Tibial nerve (tissue), 4 donors: ENCODE measurements around the gene PHC3. TPM values are rescaled to one million over a fixed set of nuclear protein-coding genes. Genes with fewer than 3 reads are reported as not detected.
"Not testable (repeated sequence)": the region's sequence is repeated elsewhere in the genome, so short reads cannot be mapped to it uniquely, and the experiment has no call there.

Experiments
- DNase-seq, 2 donors: peaks; one replicate each; pipeline ENCODE4 v3.0.0-alpha.2; 2019; ENCODE audit warnings: low spot score in 2 of 2
- H3K27ac ChIP-seq, 4 donors: fragments of 200-600 bp; sonication (generic) in 3 of 4; one replicate each; pipeline ENCODE4 v1.5.1; 2017 to 2019; ENCODE audit warnings: mild to moderate bottlenecking in 1 of 4
- H3K27me3 ChIP-seq, 2 donors: fragments of 200-600 bp; sonication (generic) in 1 of 2; one replicate each; pipeline versions ENCODE4 v1.5.1 to v1.6.0; 2017 to 2019
- H3K36me3 ChIP-seq, 3 donors: fragments of 200-600 bp; sonication (generic); one replicate each; pipeline ENCODE4 v1.5.1; 2018 to 2019
- H3K4me1 ChIP-seq, 4 donors: fragments of 200-600 bp; sonication (generic) in 3 of 4; one replicate each; pipeline ENCODE4 v1.5.1; 2017 to 2019
- H3K4me3 ChIP-seq, 4 donors: fragments of 200-600 bp; sonication (generic) in 3 of 4; one replicate each; pipeline ENCODE4 v1.5.1; 2017 to 2019; ENCODE audit warnings: mild to moderate bottlenecking in 1 of 4, moderate library complexity in 1 of 4
- H3K9me3 ChIP-seq, 4 donors: fragments of 200-600 bp; sonication (generic) in 3 of 4; one replicate each; pipeline ENCODE4 v1.5.1; 2017 to 2019
- EP300 ChIP-seq, 2 donors: sonication (generic); formaldehyde crosslinking; IDR thresholded peaks; one replicate each; pipeline ENCODE4 v1.6.1; 2017; ENCODE audit warnings: antibody characterized with exemption in 2 of 2, mild to moderate bottlenecking in 1 of 2
- POLR2A ChIP-seq, 2 donors: fragments of 450-650 bp; IDR thresholded peaks; one replicate each; pipeline ENCODE4 v1.6.1; 2017; ENCODE audit warnings: antibody characterized with exemption in 2 of 2, mild to moderate bottlenecking in 2 of 2, moderate library complexity in 2 of 2
- WGBS, 2 donors: methylation state at CpG; one replicate each; pipeline ENCODE4 v1.1.5; 2018; 5-methylcytosine and 5-hydroxymethylcytosine counted together
- total RNA-seq, 4 donors: library from RNA; depleted of rRNA; stranded (reverse); fragments of >200 nt; gene quantifications; one replicate each; pipeline ENCODE4 v1.1.0, GENCODE V29; 2016
- TF ChIP-seq, protein P1 (sequence below), 5 experiments: fragments of 200-600 bp in 3 of 5; fragments of 450-650 bp in 2 of 5; sonication (generic) in 3 of 5; IDR thresholded peaks; one replicate each; pipeline ENCODE4 v1.5.1; 2016 to 2019; ENCODE audit warnings: antibody characterized with exemption in 5 of 5, mild to moderate bottlenecking in 3 of 5, moderate library complexity in 2 of 5

PHC3 gene
- total RNA-seq, 4 donors from 2014 or later = 63.8 to 124 (median 112) TPM

DNA sequence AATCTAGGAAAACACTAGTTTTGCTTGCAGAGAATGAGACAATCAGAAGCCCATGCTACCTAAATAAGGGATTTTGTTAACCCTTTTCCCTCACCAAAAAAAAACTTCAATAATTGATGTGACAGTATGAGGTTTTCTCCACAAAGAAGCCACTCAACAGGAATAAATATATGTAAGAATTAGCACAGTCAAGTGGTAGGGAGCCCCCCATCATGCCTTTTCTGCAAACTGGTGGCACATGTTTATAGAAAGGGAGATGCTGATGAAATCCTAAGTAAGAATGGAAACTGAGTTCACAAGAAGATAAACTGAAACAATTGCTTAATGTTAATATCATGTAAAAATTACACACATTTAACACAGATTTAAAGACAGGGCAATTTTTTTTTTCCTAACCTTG lies 51.0 kb downstream of the PHC3 start:
- H3K9me3 ChIP-seq = no peaks in the 10 kb centered on the region
- peaks cover 0 to 57% (median 0%) of the 10 kb centered on the region in 3 donors for H3K36me3 ChIP-seq
- peaks cover 0 to 4% (median 0%) of the 10 kb centered on the region in 4 donors for H3K4me1 ChIP-seq
- no peak for DNase-seq
- no peaks in the 10 kb centered on the region for H3K27me3 ChIP-seq
- TF ChIP-seq, protein P1, sequence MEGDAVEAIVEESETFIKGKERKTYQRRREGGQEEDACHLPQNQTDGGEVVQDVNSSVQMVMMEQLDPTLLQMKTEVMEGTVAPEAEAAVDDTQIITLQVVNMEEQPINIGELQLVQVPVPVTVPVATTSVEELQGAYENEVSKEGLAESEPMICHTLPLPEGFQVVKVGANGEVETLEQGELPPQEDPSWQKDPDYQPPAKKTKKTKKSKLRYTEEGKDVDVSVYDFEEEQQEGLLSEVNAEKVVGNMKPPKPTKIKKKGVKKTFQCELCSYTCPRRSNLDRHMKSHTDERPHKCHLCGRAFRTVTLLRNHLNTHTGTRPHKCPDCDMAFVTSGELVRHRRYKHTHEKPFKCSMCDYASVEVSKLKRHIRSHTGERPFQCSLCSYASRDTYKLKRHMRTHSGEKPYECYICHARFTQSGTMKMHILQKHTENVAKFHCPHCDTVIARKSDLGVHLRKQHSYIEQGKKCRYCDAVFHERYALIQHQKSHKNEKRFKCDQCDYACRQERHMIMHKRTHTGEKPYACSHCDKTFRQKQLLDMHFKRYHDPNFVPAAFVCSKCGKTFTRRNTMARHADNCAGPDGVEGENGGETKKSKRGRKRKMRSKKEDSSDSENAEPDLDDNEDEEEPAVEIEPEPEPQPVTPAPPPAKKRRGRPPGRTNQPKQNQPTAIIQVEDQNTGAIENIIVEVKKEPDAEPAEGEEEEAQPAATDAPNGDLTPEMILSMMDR (IDR thresholded peaks at IDR 0.05) = no peak
- TF ChIP-seq POLR2A (IDR thresholded peaks at IDR 0.05) = no peak
- TF ChIP-seq EP300 (IDR thresholded peaks at IDR 0.05) = no peak
- no peak overlapping the region for H3K27ac ChIP-seq
- no peak overlapping the region for H3K4me3 ChIP-seq

- peaks cover 0 to 4% (median 0%) of the 10 kb centered on the region in 4 donors for H3K4me1 ChIP-seq
- H3K27me3 ChIP-seq = no peaks in the 10 kb centered on the region
- TF ChIP-seq EP300 (IDR thresholded peaks at IDR 0.05) (no peak), POLR2A (IDR thresholded peaks at IDR 0.05) (no peak)
- TF ChIP-seq, protein P1 (IDR thresholded peaks at IDR 0.05) = no peak
- no peak for DNase-seq
- no peak overlapping the region for H3K4me3 ChIP-seq
- no peak overlapping the region for H3K27ac ChIP-seq
- no peaks in the 10 kb centered on the region for H3K9me3 ChIP-seq
- peaks cover 0 to 48% (median 0%) of the 10 kb centered on the region in 3 donors for H3K36me3 ChIP-seq
- 79 to 96% methylated on average over 1 of the region's 1 CpG for whole genome bisulfite sequencing, 2 donors
These were observed 52.5 kb downstream of the PHC3 start for GRCh38 chr3:170128977-170129431.

DNA sequence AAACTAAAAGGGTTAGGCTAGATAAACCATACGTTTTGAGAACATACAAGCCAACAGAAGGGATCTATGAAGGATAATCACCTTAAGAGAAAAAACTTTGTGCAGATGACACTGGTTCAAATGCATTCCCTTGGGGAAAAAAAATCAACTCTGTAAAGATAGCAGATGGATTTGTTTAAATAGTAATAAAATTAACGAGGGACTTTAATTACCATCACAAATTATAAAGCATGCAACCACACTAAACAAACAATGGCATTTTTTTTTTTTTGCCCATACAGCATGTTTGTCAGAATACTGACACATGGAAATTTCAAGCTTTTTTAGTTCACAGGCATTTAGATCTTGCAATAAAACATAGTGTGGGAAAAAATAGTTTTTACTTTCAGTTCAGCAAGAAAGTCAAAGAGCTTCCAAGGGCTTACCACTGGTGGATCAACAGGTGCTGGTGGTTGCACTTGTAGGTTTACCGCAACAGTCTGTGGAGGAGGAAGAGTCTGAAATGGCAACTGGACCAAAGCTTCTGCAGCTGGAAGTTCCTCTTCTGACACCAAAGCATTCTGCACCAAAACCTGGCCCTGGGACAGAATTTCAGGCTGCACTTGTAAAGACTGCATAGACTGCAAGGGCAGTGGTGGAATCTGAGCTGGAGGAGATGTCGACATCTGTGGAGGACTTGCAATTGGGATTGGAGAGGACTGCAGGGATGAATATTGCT lies 53.1 kb downstream of the PHC3 start:
- no peak overlapping the region for H3K27ac ChIP-seq
- no peak for DNase-seq
- WGBS, 2 donors = 70 to 76% methylated on average over 4 of the region's 4 CpGs
- H3K4me1 ChIP-seq = peaks cover 0 to 4% (median 0%) of the 10 kb centered on the region in 4 donors
- peaks cover 0 to 48% (median 0%) of the 10 kb centered on the region in 3 donors for H3K36me3 ChIP-seq
- H3K4me3 ChIP-seq = no peak overlapping the region
- H3K9me3 ChIP-seq = no peaks in the 10 kb centered on the region
- H3K27me3 ChIP-seq = no peaks in the 10 kb centered on the region
- TF ChIP-seq EP300 (IDR thresholded peaks at IDR 0.05) = no peak
- TF ChIP-seq, protein P1 (IDR thresholded peaks at IDR 0.05) = no peak
- no peak for TF ChIP-seq POLR2A (IDR thresholded peaks at IDR 0.05)

GRCh38 chr3:170117134-170117533 lies 64.4 kb downstream of the PHC3 start:
- Histone ChIP-seq H3K27me3 (no peaks in the 10 kb centered on the region), H3K4me3 (no peak overlapping the region), H3K36me3 (peaks cover 4 to 91% (median 14%) of the 10 kb centered on the region in 3 donors), H3K4me1 (no peaks in the 10 kb centered on the region), H3K27ac (no peak overlapping the region), H3K9me3 (no peaks in the 10 kb centered on the region)
- DNase-seq = no peak
- TF ChIP-seq EP300 (IDR thresholded peaks at IDR 0.05) (no peak), POLR2A (IDR thresholded peaks at IDR 0.05) (no peak)
- TF ChIP-seq, protein P1 (IDR thresholded peaks at IDR 0.05) = no peak

- 91 to 98% methylated on average over 8 of the region's 8 CpGs for WGBS, 2 donors
These were observed 67.4 kb downstream of the PHC3 start for GRCh38 chr3:170114165-170114564.

More at GRCh38 chr3:170114165-170114564, 67.4 kb downstream of the PHC3 start:
- not testable (repeated sequence) for H3K9me3 ChIP-seq, H3K4me1 ChIP-seq, DNase-seq, H3K4me3 ChIP-seq, H3K27ac ChIP-seq, H3K27me3 ChIP-seq
- H3K36me3 ChIP-seq = peaks cover 4 to 76% (median 7%) of the 10 kb centered on the region in 3 donors
